PC-9 (cell line): ENCODE data around the gene NUP210. TPM values are rescaled to one million over a fixed set of nuclear protein-coding genes. Genes with fewer than 3 reads are reported as not detected.
A peak's percentile ranks its signal among the peaks of the same experiment; 100 is the strongest.

ENCODE experiments used
- BruUV-seq: library from RNA; stranded (reverse); fragments of 400-500 nt; replicated peaks from 2 replicates; lab custom pipeline; 2021; lab: Mats Ljungman, UMichigan
- CTCF ChIA-PET: fragments of 300-600 bp; sonication (Branson Sonifier 250); formaldehyde crosslinking; loops from one replicate; lab custom pipeline; 2022; ENCODE audit warnings: antibody characterized with exemption; lab: Charles Lee
- POLR2A ChIA-PET: fragments of 300-600 bp; sonication (Branson Sonifier 250); formaldehyde crosslinking; loops from one replicate; lab custom pipeline; 2022; ENCODE audit warnings: antibody characterized with exemption; ENCODE audit not compliant: unreplicated experiment; lab: Charles Lee
- DNase-seq, 2 experiments: peaks; one replicate each; pipeline versions ENCODE4 v3.0.0 to v3.0.0-alpha.2; 2015 to 2022; ENCODE audit warnings: mixed read lengths in 1 of 2
- H2AFZ ChIP-seq: fragments of 200-600 bp; sonication (generic); 2 replicates; pipeline ENCODE4 v1.8.1; 2017; ENCODE audit warnings: antibody characterized with exemption
- H3F3A ChIP-seq: fragments of 200-600 bp; sonication (generic); 2 replicates; pipeline ENCODE4 v1.8.1; 2017; ENCODE audit warnings: antibody characterized with exemption, mild to moderate bottlenecking, low read depth; ENCODE audit not compliant: insufficient read depth
- H3K27ac ChIP-seq: fragments of 200-600 bp; sonication (generic); 2 replicates; pipeline ENCODE4 v1.6.1; 2016; ENCODE audit warnings: mixed run types
- H3K27me3 ChIP-seq: fragments of 200-600 bp; sonication (generic); 2 replicates; pipeline ENCODE4 v1.6.1; 2016; ENCODE audit warnings: low read depth, mixed run types; ENCODE audit not compliant: insufficient read depth
- H3K36me3 ChIP-seq: fragments of 200-600 bp; sonication (generic); 2 replicates; pipeline ENCODE4 v1.6.1; 2016; ENCODE audit warnings: low read depth, mixed run types
- H3K4me1 ChIP-seq: fragments of 200-600 bp; sonication (generic); replicated peaks from 2 replicates; pipeline ENCODE4 v1.6.1; 2016; ENCODE audit warnings: mixed run types; ENCODE audit not compliant: insufficient read depth
- H3K4me2 ChIP-seq: fragments of 200-600 bp; sonication (generic); 2 replicates; pipeline ENCODE4 v1.6.1; 2017; ENCODE audit warnings: mixed run types
- H3K4me3 ChIP-seq: fragments of 200-600 bp; sonication (generic); 2 replicates; pipeline ENCODE4 v1.6.1; 2016; ENCODE audit warnings: mixed run types
- H3K79me2 ChIP-seq: fragments of 200-600 bp; sonication (generic); 2 replicates; pipeline ENCODE4 v1.6.1; 2017; ENCODE audit warnings: low read depth, mixed run types
- H3K9me2 ChIP-seq: fragments of 200-600 bp; sonication (generic); 2 replicates; pipeline ENCODE4 v1.8.1; 2017; ENCODE audit warnings: mild to moderate bottlenecking; ENCODE audit not compliant: insufficient read depth
- H3K9me3 ChIP-seq: fragments of 200-600 bp; sonication (generic); 2 replicates; pipeline ENCODE4 v1.8.1; 2016; ENCODE audit warnings: low read depth; ENCODE audit not compliant: insufficient read depth
- H4K20me1 ChIP-seq: fragments of 200-600 bp; sonication (generic); 2 replicates; pipeline ENCODE4 v1.8.1; 2017; ENCODE audit not compliant: insufficient read depth
- EZH2 ChIP-seq: fragments of 200-600 bp; sonication (generic); IDR thresholded peaks from 2 replicates; pipeline ENCODE4 v1.8.0; 2017; ENCODE audit warnings: antibody characterized with exemption, low read depth
- intact Hi-C: fragments of 100-400 bp; cut with micrococcal nuclease; formaldehyde crosslinking; loops from one replicate; pipeline ENCODE4 v1.10.0; 2022; ENCODE audit not compliant: unreplicated experiment
- total RNA-seq: library from RNA; stranded (reverse); gene quantifications from 2 replicates; pipeline ENCODE4 v1.2.3, GENCODE V29; 2021
- TF ChIP-seq, protein P1 (sequence below): fragments of 200-600 bp; sonication (generic); conservative IDR thresholded peaks from 2 replicates; pipeline ENCODE4 v1.6.1; 2017; ENCODE audit warnings: mixed run types, antibody characterized with exemption, mild to moderate bottlenecking, moderate library complexity

NUP210 gene
- total RNA-seq, 1 experiment from 2014 or later = 84.0 TPM

DNA sequence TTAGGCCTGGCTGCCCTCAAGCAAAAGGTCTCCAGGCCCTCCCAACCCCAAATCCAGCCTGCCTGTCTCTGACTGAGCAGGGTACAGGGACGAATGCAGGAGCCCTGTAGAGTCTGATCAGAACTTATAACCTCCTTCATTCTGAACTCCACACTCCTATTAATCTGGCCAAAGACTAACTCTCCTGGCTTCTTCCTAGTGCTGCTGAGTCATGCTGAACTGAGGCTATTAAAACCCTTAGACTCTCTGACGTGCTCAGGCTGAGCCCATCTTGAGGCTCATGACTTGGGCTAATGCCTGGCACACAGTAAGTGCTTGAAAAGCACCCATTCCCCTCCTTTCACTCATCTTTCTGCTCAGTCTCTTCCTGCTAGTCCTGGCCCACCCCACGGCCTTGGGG lies 81.9 kb downstream of the NUP210 start:
- no peaks in the 10 kb centered on the region for H3K4me1 ChIP-seq
- H3K4me2 ChIP-seq = no peak overlapping the region
- ChIA-PET POLR2A (no interaction called here), CTCF (interaction anchor here (0.6 kb wide), 1 partner anchor 297 kb away, joined by 3 read pairs; no protein-coding TSS in a partner anchor)
- H3F3A ChIP-seq = no peaks in the 10 kb centered on the region
- H3K27me3 ChIP-seq = no peaks in the 10 kb centered on the region
- intact Hi-C loops = no loop called here
- no peaks in the 10 kb centered on the region for H3K79me2 ChIP-seq
- no peak overlapping the region for H3K4me3 ChIP-seq
- no peak for DNase-seq
- no peaks in the 10 kb centered on the region for H3K9me2 ChIP-seq
- no peak overlapping the region for H2AFZ ChIP-seq
- H3K9me3 ChIP-seq = no peaks in the 10 kb centered on the region
- no peaks in the 10 kb centered on the region for H4K20me1 ChIP-seq
- 0 out of 2 replicates have a peak overlapping the region, but pooled peaks have one; percentile 16 for H3K27ac ChIP-seq
- H3K36me3 ChIP-seq = no peaks in the 10 kb centered on the region; the same call in 1 of the 2 replicates
- BruUV-seq = no TSS peak
- TF ChIP-seq, protein P1, sequence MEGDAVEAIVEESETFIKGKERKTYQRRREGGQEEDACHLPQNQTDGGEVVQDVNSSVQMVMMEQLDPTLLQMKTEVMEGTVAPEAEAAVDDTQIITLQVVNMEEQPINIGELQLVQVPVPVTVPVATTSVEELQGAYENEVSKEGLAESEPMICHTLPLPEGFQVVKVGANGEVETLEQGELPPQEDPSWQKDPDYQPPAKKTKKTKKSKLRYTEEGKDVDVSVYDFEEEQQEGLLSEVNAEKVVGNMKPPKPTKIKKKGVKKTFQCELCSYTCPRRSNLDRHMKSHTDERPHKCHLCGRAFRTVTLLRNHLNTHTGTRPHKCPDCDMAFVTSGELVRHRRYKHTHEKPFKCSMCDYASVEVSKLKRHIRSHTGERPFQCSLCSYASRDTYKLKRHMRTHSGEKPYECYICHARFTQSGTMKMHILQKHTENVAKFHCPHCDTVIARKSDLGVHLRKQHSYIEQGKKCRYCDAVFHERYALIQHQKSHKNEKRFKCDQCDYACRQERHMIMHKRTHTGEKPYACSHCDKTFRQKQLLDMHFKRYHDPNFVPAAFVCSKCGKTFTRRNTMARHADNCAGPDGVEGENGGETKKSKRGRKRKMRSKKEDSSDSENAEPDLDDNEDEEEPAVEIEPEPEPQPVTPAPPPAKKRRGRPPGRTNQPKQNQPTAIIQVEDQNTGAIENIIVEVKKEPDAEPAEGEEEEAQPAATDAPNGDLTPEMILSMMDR = no peak
- TF ChIP-seq EZH2 = no peak

DNA sequence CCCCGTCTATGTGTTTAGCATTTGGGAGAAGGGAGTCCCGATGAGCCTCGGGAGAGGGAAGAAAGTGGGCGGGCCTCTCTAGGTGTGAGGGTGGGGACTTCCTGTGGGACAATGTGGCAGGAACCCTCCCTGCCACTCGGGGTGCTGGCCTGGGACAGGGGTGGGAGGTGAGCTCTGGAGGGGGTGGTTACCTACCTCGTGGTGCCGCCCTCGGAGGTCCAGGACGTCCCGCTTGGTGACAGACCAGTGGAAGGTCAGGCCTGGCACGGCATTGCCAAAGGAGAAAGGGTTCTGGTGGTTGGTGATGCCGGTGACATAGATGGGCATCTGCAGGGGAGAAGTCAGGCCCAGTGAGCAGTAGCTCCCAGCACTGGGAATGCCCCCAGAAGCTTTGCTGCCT lies 83.5 kb downstream of the NUP210 start:
- no peaks in the 10 kb centered on the region; the same call in 1 of the 2 replicates for H3K36me3 ChIP-seq
- DNase-seq = no peak
- ChIA-PET POLR2A (no interaction called here), CTCF (no interaction called here)
- H3F3A ChIP-seq = no peaks in the 10 kb centered on the region; the same call in 1 of the 2 replicates
- intact Hi-C loops = no loop called here
- H4K20me1 ChIP-seq = no peaks in the 10 kb centered on the region
- no TSS peak for BruUV-seq
- H3K4me3 ChIP-seq = no peak overlapping the region
- H3K27me3 ChIP-seq = no peaks in the 10 kb centered on the region
- no peak overlapping the region for H2AFZ ChIP-seq
- H3K79me2 ChIP-seq = no peaks in the 10 kb centered on the region
- no peaks in the 10 kb centered on the region for H3K9me2 ChIP-seq
- H3K4me2 ChIP-seq = no peak overlapping the region
- no peak for TF ChIP-seq EZH2
- TF ChIP-seq, protein P1 = no peak
- H3K9me3 ChIP-seq = no peaks in the 10 kb centered on the region
- H3K27ac ChIP-seq = no peak overlapping the region
- H3K4me1 ChIP-seq = no peaks in the 10 kb centered on the region

DNA sequence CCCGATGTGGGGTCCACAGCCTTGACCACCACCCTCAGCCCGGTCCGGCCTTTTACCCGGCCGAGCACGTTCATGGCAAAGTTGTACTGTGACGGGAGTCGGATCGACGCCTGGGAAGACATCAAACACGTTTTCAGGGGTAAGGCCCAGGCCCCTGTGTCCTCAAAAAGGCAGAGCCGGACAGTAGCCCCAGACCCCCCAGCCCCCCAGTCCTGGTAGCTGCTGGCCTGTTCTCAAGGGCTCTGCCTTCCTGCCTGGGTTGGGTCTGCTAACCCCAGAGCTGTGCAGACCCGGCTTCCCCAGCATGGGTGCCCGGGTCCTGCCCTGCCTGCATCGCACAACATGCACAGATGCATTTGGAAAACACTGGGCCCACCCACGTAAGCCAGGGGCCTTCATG lies 84.6 kb downstream of the NUP210 start:
- Histone ChIP-seq H3K27ac (no peak overlapping the region), H3K4me1 (no peaks in the 10 kb centered on the region), H3K27me3 (no peaks in the 10 kb centered on the region), H3K4me3 (no peak overlapping the region), H3K9me3 (no peaks in the 10 kb centered on the region), H3K4me2 (no peak overlapping the region), H3F3A (no peaks in the 10 kb centered on the region; the same call in 1 of the 2 replicates), H4K20me1 (no peaks in the 10 kb centered on the region), H3K79me2 (no peaks in the 10 kb centered on the region), H3K9me2 (no peaks in the 10 kb centered on the region), H3K36me3 (no peaks in the 10 kb centered on the region; the same call in 1 of the 2 replicates), H2AFZ (no peak overlapping the region)
- intact Hi-C loops = no loop called here
- no peak for TF ChIP-seq EZH2
- TF ChIP-seq, protein P1 = no peak
- POLR2A ChIA-PET = interaction anchor here (0.7 kb wide), 1 partner anchor 37 kb away, joined by 3 read pairs; no protein-coding TSS in a partner anchor
- no TSS peak for BruUV-seq
- CTCF ChIA-PET = no interaction called here
- no peak for DNase-seq
